Activated naive CD8-positive, alpha-beta T cell treated with anti-CD3 and anti-CD28 coated beads, Interleukin-2, amount 10 ng/mL, durations not matched to agents 7 days and 5 days (primary cell): Measurements from ENCODE around the gene MRPL44. TPM values are rescaled to one million over a fixed set of nuclear protein-coding genes. Genes with fewer than 3 reads are reported as not detected.

Experiments used
- ATAC-seq: fragments of 150-1000 bp; cut with Tn5 transposase; one replicate; pipeline ENCODE4 v1.10.0; 2021; ENCODE audit warnings: low read depth, moderate library complexity
- POLR2A ChIA-PET: fragments of 350-600 bp; sonication (Branson Sonifier 250); formaldehyde crosslinking; loops from one replicate; lab custom pipeline; 2021; ENCODE audit warnings: antibody characterized with exemption; lab: Charles Lee
- DNase-seq: peaks from one replicate; pipeline ENCODE4 v3.0.0; 2021
- H3K27ac Mint-ChIP-seq: one replicate; pipeline ENCODE4 v1.8.0; 2022; ENCODE audit warnings: mild to moderate bottlenecking, mixed read lengths
- H3K27me3 Mint-ChIP-seq: one replicate; pipeline ENCODE4 v1.8.0; 2022; ENCODE audit warnings: mild to moderate bottlenecking, moderate library complexity, mixed read lengths
- H3K36me3 Mint-ChIP-seq: one replicate; pipeline ENCODE4 v1.8.0; 2021; ENCODE audit warnings: mild to moderate bottlenecking, mixed read lengths
- H3K4me1 Mint-ChIP-seq: one replicate; pipeline ENCODE4 v1.8.0; 2021; ENCODE audit warnings: mixed read lengths
- H3K4me3 Mint-ChIP-seq: one replicate; pipeline ENCODE4 v1.8.0; 2022; ENCODE audit warnings: mild to moderate bottlenecking, moderate library complexity, mixed read lengths
- H3K9me3 Mint-ChIP-seq: one replicate; pipeline ENCODE4 v1.8.0; 2021; ENCODE audit warnings: mixed read lengths
- total RNA-seq, 2 experiments: library from RNA; stranded (reverse); gene quantifications; one replicate each; pipeline ENCODE4 v1.2.3, GENCODE V29; 2021

Gene MRPL44
- 10 to 100 TPM; 28.3 to 29.0 TPM for total RNA-seq

GRCh38 chr2:223957092-223957851 lies at the start of gene MRPL44:
MRPL44 (plus strand) TSS chr2:223957463; CDS start chr2:223957473, 10 bp downstream.
- Mint-ChIP-seq H3K27ac (peak within 1 kb of the TSS; percentile 91), H3K4me1 (peaks cover 53% of the 10 kb centered on the region)

GRCh38 chr2:223908304-223908998 lies 48.8 kb upstream of the MRPL44 start:
- Mint-ChIP-seq H3K4me3 (no peak overlapping the region), H3K4me1 (peaks cover 8% of the 10 kb centered on the region), H3K36me3 (peaks cover 16% of the 10 kb centered on the region), H3K9me3 (no peaks in the 10 kb centered on the region), H3K27me3 (no peaks in the 10 kb centered on the region), H3K27ac (peak overlapping the region; percentile 14)
- no peak for DNase-seq
- ATAC-seq = no peak
- POLR2A ChIA-PET = interaction anchor here (0.6 kb wide), 1 partner anchor 1168 kb away, joined by 3 read pairs; no protein-coding TSS in a partner anchor

More at GRCh38 chr2:223957092-223957851, at the start of gene MRPL44:
- H3K36me3 Mint-ChIP-seq = peaks cover 23% of the 10 kb centered on the region
- POLR2A ChIA-PET = interaction anchor here (0.6 to 5.2 kb wide), 7 partner anchors 12 to 628 kb away, joined by 3 to 35 read pairs (median 3); partner anchors contain the start of genes CUL3 and WDFY1
- DNase-seq (peak; percentile 98), ATAC-seq (peak; percentile 98)
- no peaks in the 10 kb centered on the region for H3K9me3 Mint-ChIP-seq
- H3K27me3 Mint-ChIP-seq = no peaks in the 10 kb centered on the region
- peak within 1 kb of the TSS; percentile 89 for H3K4me3 Mint-ChIP-seq

DNA sequence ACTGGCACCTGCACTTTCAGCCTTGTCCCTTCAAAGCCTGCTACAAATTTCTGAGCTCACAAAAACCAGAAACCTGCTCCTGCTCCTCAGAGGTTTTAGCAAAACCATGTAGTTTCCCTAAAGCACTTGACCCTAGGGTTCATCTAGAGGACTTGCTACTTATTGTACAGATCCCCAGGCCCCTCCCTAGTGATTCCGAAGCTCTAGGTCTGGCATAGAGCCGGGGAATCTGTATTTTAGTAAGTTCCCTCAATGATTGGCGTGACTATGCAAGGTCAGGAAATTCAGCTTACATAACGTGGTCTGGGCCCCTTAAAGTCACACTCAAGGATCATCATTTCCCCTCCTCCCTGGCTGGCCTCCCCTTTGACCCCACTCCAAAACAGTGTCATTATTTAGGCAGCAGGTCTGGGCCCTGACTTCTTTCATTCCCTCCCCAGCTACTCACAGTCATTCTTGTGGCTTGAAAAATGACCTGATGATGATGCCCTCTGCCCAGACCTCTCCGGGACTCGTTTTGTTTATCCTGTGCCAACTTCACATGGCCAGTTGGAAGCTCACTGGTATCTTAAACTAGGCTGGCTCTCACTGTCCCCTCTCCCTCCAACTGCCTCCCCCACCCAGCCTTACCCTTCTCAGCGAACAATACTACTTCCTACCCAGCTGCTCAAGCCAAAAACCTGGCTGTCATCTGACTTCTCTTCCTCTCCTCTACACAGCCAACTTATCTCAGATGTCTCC lies 48.1 kb upstream of the MRPL44 start:
- Mint-ChIP-seq H3K9me3 (no peaks in the 10 kb centered on the region), H3K27me3 (no peaks in the 10 kb centered on the region), H3K27ac (no peak overlapping the region), H3K4me1 (peaks cover 8% of the 10 kb centered on the region), H3K4me3 (no peak overlapping the region), H3K36me3 (peaks cover 14% of the 10 kb centered on the region)
- DNase-seq (no peak), ATAC-seq (no peak)
- POLR2A ChIA-PET = interaction anchor here (0.6 kb wide), 1 partner anchor 1168 kb away, joined by 3 read pairs; no protein-coding TSS in a partner anchor

- POLR2A ChIA-PET = no interaction called here
- H3K9me3 Mint-ChIP-seq = no peaks in the 10 kb centered on the region
Measured at GRCh38 chr2:223914324-223914723, 42.9 kb upstream of the MRPL44 start.

GRCh38 chr2:223915071-223915470 lies 42.2 kb upstream of the MRPL44 start:
- Mint-ChIP-seq H3K27ac (no peak overlapping the region), H3K4me3 (no peak overlapping the region), H3K9me3 (no peaks in the 10 kb centered on the region), H3K36me3 (peaks cover 16% of the 10 kb centered on the region), H3K4me1 (peaks cover 3% of the 10 kb centered on the region), H3K27me3 (no peaks in the 10 kb centered on the region)
- ATAC-seq (no peak), DNase-seq (no peak)
- POLR2A ChIA-PET = no interaction called here

More at GRCh38 chr2:223914324-223914723, 42.9 kb upstream of the MRPL44 start:
- peaks cover 6% of the 10 kb centered on the region for H3K4me1 Mint-ChIP-seq
- no peak overlapping the region for H3K4me3 Mint-ChIP-seq
- peaks cover 16% of the 10 kb centered on the region for H3K36me3 Mint-ChIP-seq
- no peaks in the 10 kb centered on the region for H3K27me3 Mint-ChIP-seq
- H3K27ac Mint-ChIP-seq = no peak overlapping the region
- no peak for DNase-seq
- no peak for ATAC-seq

DNA sequence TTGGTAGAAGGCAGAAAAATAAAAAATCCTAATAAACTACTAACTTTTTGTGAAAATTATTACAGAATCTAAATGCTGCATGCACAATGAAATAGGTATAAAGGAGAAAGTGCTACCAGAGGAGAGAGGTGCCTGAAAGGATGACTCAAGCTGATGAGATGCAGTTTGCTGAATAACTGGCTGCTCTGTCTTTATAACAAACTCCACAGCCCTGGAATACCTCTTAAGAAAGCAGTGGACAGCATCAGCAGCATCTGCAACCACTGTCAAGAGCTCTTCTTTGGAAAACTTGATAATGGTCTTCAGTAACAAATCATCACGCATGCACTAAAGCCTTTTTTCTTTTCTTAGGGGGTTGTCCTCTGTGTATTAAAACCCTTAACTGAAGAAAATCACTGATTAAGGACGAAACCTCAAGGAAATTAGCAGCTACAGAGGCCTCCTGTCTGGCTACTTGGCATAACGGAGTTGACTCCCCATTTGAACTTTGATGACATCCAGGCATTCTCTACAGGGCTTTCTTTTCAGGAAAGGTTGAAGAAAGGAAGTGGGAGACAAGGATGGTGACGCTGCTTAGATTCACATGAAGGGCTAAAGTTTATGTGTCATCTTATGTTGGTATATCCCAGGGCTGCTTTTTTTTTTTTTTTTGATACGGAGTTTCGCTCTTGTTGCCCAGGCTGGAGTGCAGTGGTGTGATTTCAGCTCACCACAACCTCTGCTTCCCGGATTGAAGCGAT lies 40.9 kb upstream of the MRPL44 start:
- Mint-ChIP-seq H3K27ac (no peak overlapping the region), H3K4me1 (peaks cover 6% of the 10 kb centered on the region), H3K4me3 (no peak overlapping the region), H3K27me3 (no peaks in the 10 kb centered on the region), H3K9me3 (no peaks in the 10 kb centered on the region), H3K36me3 (peaks cover 15% of the 10 kb centered on the region)
- DNase-seq = no peak
- POLR2A ChIA-PET = no interaction called here
- ATAC-seq = no peak

GRCh38 chr2:223918671-223919134 lies 38.6 kb upstream of the MRPL44 start:
- peaks cover 21% of the 10 kb centered on the region for H3K36me3 Mint-ChIP-seq
- DNase-seq = no peak
- peaks cover 9% of the 10 kb centered on the region for H3K4me1 Mint-ChIP-seq
- no peaks in the 10 kb centered on the region for H3K9me3 Mint-ChIP-seq
- H3K27ac Mint-ChIP-seq = no peak overlapping the region
- no peak overlapping the region for H3K4me3 Mint-ChIP-seq
- no peak for ATAC-seq
- POLR2A ChIA-PET = no interaction called here
- H3K27me3 Mint-ChIP-seq = no peaks in the 10 kb centered on the region

- Mint-ChIP-seq H3K36me3 (peaks cover 20% of the 10 kb centered on the region), H3K9me3 (no peaks in the 10 kb centered on the region), H3K27me3 (no peaks in the 10 kb centered on the region), H3K27ac (no peak overlapping the region), H3K4me3 (no peak overlapping the region), H3K4me1 (peaks cover 9% of the 10 kb centered on the region)
- POLR2A ChIA-PET = interaction anchor here (1.6 kb wide), 1 partner anchor 25 kb away, joined by 3 read pairs; the partner anchor contains the start of gene WDFY1
- no peak for ATAC-seq
- no peak for DNase-seq
Measured at GRCh38 chr2:223920109-223920508, 37.2 kb upstream of the MRPL44 start.

- Mint-ChIP-seq H3K4me1 (peaks cover 9% of the 10 kb centered on the region), H3K4me3 (no peak overlapping the region), H3K27ac (no peak overlapping the region), H3K9me3 (no peaks in the 10 kb centered on the region), H3K36me3 (peaks cover 22% of the 10 kb centered on the region), H3K27me3 (no peaks in the 10 kb centered on the region)
- POLR2A ChIA-PET = interaction anchor here (1.6 kb wide), 1 partner anchor 24 kb away, joined by 3 read pairs; the partner anchor contains the start of gene WDFY1
- DNase-seq = no peak
- ATAC-seq = no peak
Measured at GRCh38 chr2:223921204-223921603, 36.1 kb upstream of the MRPL44 start.

DNA sequence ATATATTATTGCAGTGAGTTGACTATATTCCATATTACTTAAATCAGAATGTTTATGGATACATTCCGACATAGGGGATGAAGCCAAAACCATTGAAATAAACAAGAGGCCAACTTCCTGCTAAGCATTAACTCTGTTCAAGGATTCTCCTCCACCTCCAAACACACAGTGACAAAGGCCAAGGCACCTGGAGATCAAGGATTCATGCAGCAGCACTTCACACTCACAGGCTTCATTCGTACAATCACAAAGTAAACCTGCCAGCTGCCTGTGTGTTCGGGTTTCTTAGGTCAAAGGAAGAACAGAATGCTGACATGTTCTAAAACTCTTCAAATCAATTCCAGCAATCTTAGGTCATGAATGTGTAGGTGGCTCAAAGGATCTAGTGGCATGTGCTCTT lies 35.0 kb upstream of the MRPL44 start:
- no peak for ATAC-seq

GRCh38 chr2:223923976-223924375 lies 33.3 kb upstream of the MRPL44 start:
- Mint-ChIP-seq H3K9me3 (peaks cover 4% of the 10 kb centered on the region), H3K27ac (no peak overlapping the region), H3K4me1 (peaks cover 18% of the 10 kb centered on the region), H3K27me3 (no peaks in the 10 kb centered on the region), H3K36me3 (peaks cover 28% of the 10 kb centered on the region), H3K4me3 (no peak overlapping the region)
- POLR2A ChIA-PET = interaction anchor here (0.6 kb wide), 1 partner anchor 64 kb away, joined by 3 read pairs; no protein-coding TSS in a partner anchor
- DNase-seq (no peak), ATAC-seq (no peak)

More for the DNA sequence above, 35.0 kb upstream of the MRPL44 start:
- Mint-ChIP-seq H3K27ac (no peak overlapping the region), H3K27me3 (no peaks in the 10 kb centered on the region), H3K4me1 (peaks cover 9% of the 10 kb centered on the region), H3K36me3 (peaks cover 22% of the 10 kb centered on the region), H3K4me3 (no peak overlapping the region), H3K9me3 (no peaks in the 10 kb centered on the region)
- no peak for DNase-seq
- POLR2A ChIA-PET = no interaction called here

GRCh38 chr2:223925106-223925505 lies 32.2 kb upstream of the MRPL44 start:
- POLR2A ChIA-PET = no interaction called here
- DNase-seq (no peak), ATAC-seq (no peak)
- Mint-ChIP-seq H3K27me3 (no peaks in the 10 kb centered on the region), H3K4me1 (peaks cover 27% of the 10 kb centered on the region), H3K9me3 (peaks cover 4% of the 10 kb centered on the region), H3K36me3 (peaks cover 30% of the 10 kb centered on the region), H3K27ac (no peak overlapping the region), H3K4me3 (no peak overlapping the region)
